Smooth muscle cell (in vitro differentiated cells): ENCODE data around the gene FBXL14. TPM values are rescaled to one million over a fixed set of nuclear protein-coding genes. Genes with fewer than 3 reads are reported as not detected.

Experiments
- DNase-seq: peaks from one replicate; lab custom pipeline; 2025; ENCODE audit not compliant: unreplicated experiment; lab: John Stamatoyannopoulos, UW
- H2AFZ ChIP-seq: fragments of 200-600 bp; sonication (generic); 2 replicates; pipeline ENCODE4 v1.6.0; 2016; ENCODE audit warnings: antibody characterized with exemption, low read depth, mild to moderate bottlenecking
- H3F3A ChIP-seq: fragments of 200-600 bp; sonication (generic); 2 replicates; pipeline ENCODE4 v1.6.0; 2017; ENCODE audit warnings: antibody characterized with exemption, low read depth
- H3K27ac ChIP-seq: fragments of 200-600 bp; sonication (generic); 2 replicates; pipeline ENCODE4 v1.5.1; 2016; ENCODE audit warnings: low read depth, mild to moderate bottlenecking
- H3K27me3 ChIP-seq: fragments of 200-600 bp; sonication (generic); 2 replicates; pipeline ENCODE4 v1.6.1; 2016; ENCODE audit warnings: low read depth, mild to moderate bottlenecking
- H3K36me3 ChIP-seq: fragments of 200-600 bp; sonication (generic); 2 replicates; pipeline ENCODE4 v1.5.1; 2016; ENCODE audit warnings: low read depth
- H3K4me1 ChIP-seq: fragments of 200-600 bp; sonication (generic); 2 replicates; pipeline ENCODE4 v1.5.1; 2016; ENCODE audit warnings: low read depth
- H3K4me2 ChIP-seq: fragments of 200-600 bp; sonication (generic); 2 replicates; pipeline ENCODE4 v1.6.0; 2016; ENCODE audit warnings: mild to moderate bottlenecking
- H3K4me3 ChIP-seq: fragments of 200-600 bp; sonication (generic); 2 replicates; pipeline ENCODE4 v1.5.1; 2016; ENCODE audit warnings: mild to moderate bottlenecking
- H3K79me2 ChIP-seq: fragments of 200-600 bp; sonication (generic); 2 replicates; pipeline ENCODE4 v1.6.0; 2016; ENCODE audit warnings: low read depth, mild to moderate bottlenecking
- H3K9ac ChIP-seq: fragments of 200-600 bp; sonication (generic); 2 replicates; pipeline ENCODE4 v1.6.0; 2016; ENCODE audit warnings: low read depth
- H3K9me3 ChIP-seq: fragments of 200-600 bp; sonication (generic); replicated peaks from 2 replicates; pipeline ENCODE4 v1.5.1; 2016; ENCODE audit warnings: low read depth
- H4K20me1 ChIP-seq: fragments of 200-600 bp; sonication (generic); 2 replicates; pipeline ENCODE4 v1.6.0; 2016; ENCODE audit warnings: low read depth
- WGBS: methylation state at CpG from one replicate; pipeline ENCODE4 v1.1.7; 2016; ENCODE audit warnings: low lambda C conversion rate; 5-methylcytosine and 5-hydroxymethylcytosine counted together
- polyA plus RNA-seq: library from polyadenylated mRNA; unstranded; fragments of >200 nt; fragmentation: Nextera tagmentation; extraction: Ambion mirVana; gene quantifications from 2 replicates; pipeline ENCODE4 v1.2.1, GENCODE V29; 2016
- total RNA-seq: library from RNA; depleted of rRNA; stranded (reverse); fragments of >200 nt; gene quantifications from 2 replicates; pipeline ENCODE4 v1.2.3, GENCODE V29; 2014
- TF ChIP-seq, protein P1 (sequence below): fragments of 200-600 bp; sonication (generic); IDR thresholded peaks from 2 replicates; pipeline ENCODE4 v1.5.1; 2017; ENCODE audit warnings: borderline replicate concordance, mild to moderate bottlenecking, antibody characterized with exemption; ENCODE audit not compliant: insufficient read depth, poor library complexity, severe bottlenecking

Gene FBXL14
- total and polyA plus RNA-seq, 2 experiments from 2014 or later = 5.0 to 9.3 TPM

DNA sequence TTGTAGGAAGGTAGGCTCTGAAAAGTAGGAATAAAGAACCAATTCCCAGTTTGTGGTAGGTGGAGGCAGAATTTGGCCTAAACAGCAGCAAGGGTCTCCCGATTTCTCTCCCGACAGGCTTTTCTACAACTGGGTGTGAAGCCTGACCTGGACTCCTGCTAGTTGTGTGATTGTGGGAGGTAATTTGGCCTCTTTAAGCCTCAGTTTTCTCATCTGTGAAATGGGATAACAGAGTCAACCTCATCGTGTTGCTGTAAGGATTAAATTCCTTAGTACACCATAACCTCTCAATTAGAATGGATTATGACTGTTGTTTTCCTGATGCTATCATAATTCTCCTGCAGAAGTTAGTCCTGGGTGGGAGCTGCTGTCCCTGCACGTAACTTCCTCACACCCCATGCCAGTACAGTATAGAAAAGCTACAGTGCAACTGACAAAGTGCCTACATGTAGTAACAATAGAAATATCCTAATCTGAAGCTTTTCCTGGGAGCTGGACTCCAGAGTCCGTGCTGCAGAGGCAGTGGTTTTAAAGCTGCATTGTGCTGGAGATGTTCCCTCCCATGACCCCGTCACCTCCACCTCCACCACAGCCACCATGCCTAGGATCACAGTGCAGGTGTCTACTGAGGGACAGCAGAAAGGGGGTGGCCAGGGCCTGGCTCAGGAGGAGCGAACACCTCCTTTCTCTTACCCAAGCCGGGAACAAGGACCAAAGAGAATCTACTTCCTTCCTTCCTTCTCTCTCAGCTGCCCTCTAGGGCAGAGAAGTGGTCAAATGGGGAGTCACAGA is 76.5 kb downstream of the FBXL14 start:
- H3K27ac ChIP-seq = no peak overlapping the region
- H3K4me3 ChIP-seq = no peak overlapping the region
- H3K4me1 ChIP-seq = peaks cover 7% of the 10 kb centered on the region
- no peaks in the 10 kb centered on the region for H3K79me2 ChIP-seq
- no peak for DNase-seq
- TF ChIP-seq, protein P1, sequence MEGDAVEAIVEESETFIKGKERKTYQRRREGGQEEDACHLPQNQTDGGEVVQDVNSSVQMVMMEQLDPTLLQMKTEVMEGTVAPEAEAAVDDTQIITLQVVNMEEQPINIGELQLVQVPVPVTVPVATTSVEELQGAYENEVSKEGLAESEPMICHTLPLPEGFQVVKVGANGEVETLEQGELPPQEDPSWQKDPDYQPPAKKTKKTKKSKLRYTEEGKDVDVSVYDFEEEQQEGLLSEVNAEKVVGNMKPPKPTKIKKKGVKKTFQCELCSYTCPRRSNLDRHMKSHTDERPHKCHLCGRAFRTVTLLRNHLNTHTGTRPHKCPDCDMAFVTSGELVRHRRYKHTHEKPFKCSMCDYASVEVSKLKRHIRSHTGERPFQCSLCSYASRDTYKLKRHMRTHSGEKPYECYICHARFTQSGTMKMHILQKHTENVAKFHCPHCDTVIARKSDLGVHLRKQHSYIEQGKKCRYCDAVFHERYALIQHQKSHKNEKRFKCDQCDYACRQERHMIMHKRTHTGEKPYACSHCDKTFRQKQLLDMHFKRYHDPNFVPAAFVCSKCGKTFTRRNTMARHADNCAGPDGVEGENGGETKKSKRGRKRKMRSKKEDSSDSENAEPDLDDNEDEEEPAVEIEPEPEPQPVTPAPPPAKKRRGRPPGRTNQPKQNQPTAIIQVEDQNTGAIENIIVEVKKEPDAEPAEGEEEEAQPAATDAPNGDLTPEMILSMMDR = no peak
- H3F3A ChIP-seq = no peaks in the 10 kb centered on the region
- no peak overlapping the region for H3K9ac ChIP-seq
- no peak overlapping the region for H2AFZ ChIP-seq
- no peaks in the 10 kb centered on the region for H4K20me1 ChIP-seq
- H3K27me3 ChIP-seq = no peaks in the 10 kb centered on the region
- no peak overlapping the region for H3K4me2 ChIP-seq
- 93% methylated on average over 8 of the region's 8 CpGs for WGBS
- H3K36me3 ChIP-seq = peaks cover 8% of the 10 kb centered on the region
- H3K9me3 ChIP-seq = peaks cover 4% of the 10 kb centered on the region

- 24% methylated on average over 2 of the region's 2 CpGs for WGBS
- Histone ChIP-seq H2AFZ (no peak overlapping the region), H3K4me2 (no peak overlapping the region), H3K79me2 (no peaks in the 10 kb centered on the region), H3K4me1 (peaks cover 7% of the 10 kb centered on the region), H3F3A (no peaks in the 10 kb centered on the region), H3K9me3 (peaks cover 4% of the 10 kb centered on the region), H3K27me3 (no peaks in the 10 kb centered on the region), H3K9ac (no peak overlapping the region), H3K36me3 (peaks cover 8% of the 10 kb centered on the region), H4K20me1 (no peaks in the 10 kb centered on the region), H3K4me3 (no peak overlapping the region), H3K27ac (peak overlapping the region; percentile 49)
- TF ChIP-seq, protein P1 = peak; percentile 48
- DNase-seq = no peak
Measured at GRCh38 chr12:1517007-1517406, 77.4 kb downstream of the FBXL14 start.

Other genes starting within 250 kb of the FBXL14 start
- 8.4 and 11.5 TPM in 2 replicates for gene WNT5B, start 34.6 kb upstream of the FBXL14 start, total RNA-seq
- 31.7 and 39.7 TPM in 2 replicates for gene WNT5B, start 34.6 kb upstream of the FBXL14 start, polyA plus RNA-seq
- 34.1 and 46.8 TPM in 2 replicates for gene ADIPOR2, start 96.5 kb upstream of the FBXL14 start, total RNA-seq
- 7.0 and 10.4 TPM in 2 replicates for gene ADIPOR2, start 96.5 kb upstream of the FBXL14 start, polyA plus RNA-seq
- gene LRTM2, start 226.0 kb upstream of the FBXL14 start, total RNA-seq = not detected in 2 replicates
- gene LRTM2, start 226.0 kb upstream of the FBXL14 start, polyA plus RNA-seq = not detected in 2 replicates